K562 (cell line): Measurements from ENCODE around the gene CEP131. TPM values are rescaled to one million over a fixed set of nuclear protein-coding genes. Genes with fewer than 3 reads are reported as not detected.

ENCODE experiments used
- CREB1 ChIP-seq, 2 experiments: sonication (generic) in 1 of 2; formaldehyde crosslinking in 1 of 2; IDR thresholded peaks; 2 replicates each; pipeline versions ENCODE4 v1.6.1 to v1.8.0; 2012 to 2022; ENCODE audit warnings: inconsistent platforms in 1 of 2, mild to moderate bottlenecking in 1 of 2, missing genetic modification reagents in 1 of 2, moderate library complexity in 1 of 2
- E2F3 ChIP-seq: fragments of 250-450 bp; sonication (Bioruptor Pico); IDR thresholded peaks from 2 replicates; pipeline ENCODE4 v1.4.0; 2020; ENCODE audit warnings: mild to moderate bottlenecking
- ELF2 ChIP-seq: fragments of 250-450 bp; sonication (Bioruptor Pico); IDR thresholded peaks from 2 replicates; pipeline ENCODE4 v1.5.0; 2021; ENCODE audit warnings: mild to moderate bottlenecking
- FOXM1 ChIP-seq, 2 experiments: fragments of 450-650 bp in 1 of 2; sonication (generic) in 1 of 2; formaldehyde crosslinking in 1 of 2; IDR thresholded peaks; 2 replicates each; pipeline versions ENCODE4 v1.6.1 to v1.9.0; 2017 to 2022; ENCODE audit warnings: low read depth in 2 of 2, mild to moderate bottlenecking in 2 of 2, missing genetic modification reagents in 1 of 2, moderate library complexity in 1 of 2
- HDAC3 ChIP-seq: fragments of 450-650 bp; IDR thresholded peaks from 2 replicates; pipeline ENCODE4 v1.6.1; 2018; ENCODE audit warnings: borderline replicate concordance, mild to moderate bottlenecking, moderate library complexity; ENCODE audit not compliant: partially characterized antibody
- HNRNPLL ChIP-seq: fragments of 200-400 bp; formaldehyde crosslinking; IDR thresholded peaks from 2 replicates; pipeline ENCODE4 v1.6.1; 2017; ENCODE audit warnings: low read length, low read depth, mild to moderate bottlenecking; ENCODE audit not compliant: poor library complexity, severe bottlenecking
- MTA3 ChIP-seq: fragments of 450-650 bp; formaldehyde crosslinking; IDR thresholded peaks from 2 replicates; pipeline ENCODE4 v1.6.1; 2017; ENCODE audit warnings: mild to moderate bottlenecking, borderline replicate concordance
- MTF1 ChIP-seq: fragments of 250-450 bp; sonication (Bioruptor Pico); IDR thresholded peaks from 2 replicates; pipeline ENCODE4 v1.9.0; 2021; ENCODE audit warnings: moderate library complexity, mild to moderate bottlenecking, inconsistent platforms, borderline replicate concordance
- SRF ChIP-seq, 2 experiments: fragments of 250-450, 450-650 bp in 1 of 2; sonication (Bioruptor Pico) in 1 of 2; sonication (generic) in 1 of 2; formaldehyde crosslinking; IDR thresholded peaks; 2 replicates each; pipeline versions ENCODE4 v1.5.0 to v1.5.1; 2020 to 2022; ENCODE audit warnings: mild to moderate bottlenecking in 1 of 2, missing genetic modification reagents in 1 of 2
- TGIF2 ChIP-seq: sonication (generic); formaldehyde crosslinking; IDR thresholded peaks from 2 replicates; pipeline ENCODE4 v1.8.1; 2022; ENCODE audit warnings: mild to moderate bottlenecking, missing genetic modification reagents, moderate library complexity
- ZBTB9 ChIP-seq: fragments of 450-650 bp; formaldehyde crosslinking; IDR thresholded peaks from 2 replicates; pipeline ENCODE4 v1.4.0; 2020; ENCODE audit warnings: mild to moderate bottlenecking, moderate library complexity
- ZNF277 ChIP-seq: fragments of 250-450 bp; sonication (Bioruptor Pico); IDR thresholded peaks from 2 replicates; pipeline ENCODE4 v1.8.0; 2022; ENCODE audit warnings: inconsistent platforms, mild to moderate bottlenecking, moderate library complexity, borderline replicate concordance
- ZNF764 ChIP-seq: fragments of 250-450 bp; sonication (Bioruptor Pico); IDR thresholded peaks from 2 replicates; pipeline ENCODE4 v1.4.0; 2020; ENCODE audit warnings: low read depth, mild to moderate bottlenecking, moderate library complexity
- polyA plus RNA-seq, 8 experiments: library from polyadenylated mRNA; depleted of rRNA in 4 of 8; stranded (reverse) in 5 of 8; unstranded in 3 of 8; fragments of >200 nt; fragmentation: Nextera tagmentation in 2 of 8; fragmentation: Illumina TruSeq in 1 of 8; extraction: Ambion mirVana in 2 of 8; extraction: Trizol in 1 of 8; gene quantifications; 2 replicates each; pipeline versions ENCODE4 v1.2.1 to v1.2.3, GENCODE V29; 2011 to 2014; ENCODE audit warnings: inconsistent platforms in 1 of 8, missing spikeins in 1 of 8
- total RNA-seq, 7 experiments: library from RNA; depleted of rRNA in 6 of 7; stranded (reverse); fragments of >200 nt in 6 of 7; fragmentation: Illumina TruSeq in 2 of 7; extraction: Trizol in 2 of 7; gene quantifications; 2 replicates each; pipeline versions ENCODE4 v1.2.1 to v1.2.3, GENCODE V29; 2011 to 2021; ENCODE audit warnings: low replicate concordance in 1 of 7
- TF ChIP-seq, protein P1 (sequence below): fragments of 200-800 bp; sonication (Bioruptor generic); IDR thresholded peaks from 2 replicates; pipeline ENCODE4 v1.6.1; 2016; ENCODE audit warnings: missing genetic modification characterization, missing compliant biosample characterization
- TF ChIP-seq, protein P2 (sequence below): IDR thresholded peaks from 2 replicates; pipeline ENCODE4 v1.6.1; 2011; ENCODE audit not compliant: insufficient read length; ENCODE audit errors: extremely low read depth

Gene CEP131
- total and polyA plus RNA-seq, 9 of the 15 experiments (the other 6 are each of a cell fraction or from before 2014, with no cell fraction given), result 0.24 to 21.2 (median 2.3) TPM

DNA sequence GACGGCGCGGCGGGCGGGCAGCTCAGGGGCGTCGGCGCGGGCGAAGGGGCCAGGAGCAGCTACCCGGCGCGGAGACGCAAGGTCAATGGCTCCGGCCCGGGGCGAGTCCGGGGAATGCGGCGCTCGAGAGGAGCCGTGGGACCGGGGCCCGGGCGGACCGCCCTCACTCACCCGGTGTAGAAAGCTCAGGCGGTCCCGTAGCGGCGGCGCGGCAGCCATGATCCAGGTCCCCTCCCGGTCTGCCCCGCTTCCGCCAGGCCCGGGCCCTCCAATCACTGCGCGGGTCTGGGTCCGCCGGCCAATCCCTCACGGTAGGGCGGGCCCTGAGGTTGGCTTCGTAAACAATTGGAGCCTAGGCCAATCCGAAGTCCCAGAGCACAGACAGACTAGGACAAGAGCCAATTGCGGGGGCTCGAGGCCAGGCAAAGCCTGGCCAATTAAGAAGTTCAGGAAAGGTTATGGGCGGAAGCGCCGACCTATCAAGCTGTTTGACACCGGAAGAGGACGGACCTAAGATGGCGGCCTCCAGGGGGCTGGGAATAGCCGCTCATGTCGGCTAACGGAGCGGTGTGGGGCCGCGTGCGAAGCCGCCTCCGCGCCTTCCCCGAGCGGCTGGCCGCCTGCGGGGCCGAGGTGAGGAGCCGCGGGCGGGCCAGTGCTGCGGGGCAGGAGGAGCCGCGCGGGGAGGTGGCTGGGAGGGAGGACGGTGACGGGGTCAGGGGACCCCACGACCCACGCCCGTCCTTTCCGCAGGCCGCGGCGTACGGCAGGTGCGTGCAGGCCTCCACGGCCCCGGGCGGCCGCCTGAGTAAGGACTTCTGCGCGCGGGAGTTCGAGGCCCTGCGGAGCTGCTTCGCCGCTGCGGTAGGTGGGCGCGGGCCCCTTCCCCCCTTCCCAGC is 16.3 kb upstream of the CEP131 start, which contains the start of the genes NDUFAF8 and TEPSIN (continued):
- TF ChIP-seq ZBTB9 (CRISPR knock-in tag) (0 out of 2 replicates have a peak, but pooled peaks have one; percentile 21), FOXM1 (IDR thresholded peaks at IDR 0.05; ENCODE audit: low read depth) (no peak), FOXM1 (CRISPR knock-in tag; IDR thresholded peaks at IDR 0.05; ENCODE audit: low read depth) (peak; percentile 41), MTA3 (peak; percentile 90; the same call in 1 of the 2 replicates), SRF (CRISPR knock-in tag; IDR thresholded peaks at IDR 0.05) (peak in 1 of 2 experiments; percentile 16; a peak in 1 of 4 replicates), HNRNPLL (peak; percentile 76), MTF1 (CRISPR knock-in tag) (no peak), E2F3 (CRISPR knock-in tag) (0 out of 2 replicates have a peak, but pooled peaks have one; percentile 30), ZNF764 (peak; percentile 83), ELF2 (CRISPR knock-in tag) (peak; percentile 100), TGIF2 (CRISPR knock-in tag) (0 out of 2 replicates have a peak, but pooled peaks have one; percentile 53), ZNF277 (CRISPR knock-in tag) (no peak), CREB1 (IDR thresholded peaks at IDR 0.05) (peak; percentile 44; the same call in 1 of the 2 replicates), CREB1 (CRISPR knock-in tag; IDR thresholded peaks at IDR 0.05) (peak; percentile 53; the same call in 1 of the 2 replicates), HDAC3 (no peak)
- TF ChIP-seq, protein P1, sequence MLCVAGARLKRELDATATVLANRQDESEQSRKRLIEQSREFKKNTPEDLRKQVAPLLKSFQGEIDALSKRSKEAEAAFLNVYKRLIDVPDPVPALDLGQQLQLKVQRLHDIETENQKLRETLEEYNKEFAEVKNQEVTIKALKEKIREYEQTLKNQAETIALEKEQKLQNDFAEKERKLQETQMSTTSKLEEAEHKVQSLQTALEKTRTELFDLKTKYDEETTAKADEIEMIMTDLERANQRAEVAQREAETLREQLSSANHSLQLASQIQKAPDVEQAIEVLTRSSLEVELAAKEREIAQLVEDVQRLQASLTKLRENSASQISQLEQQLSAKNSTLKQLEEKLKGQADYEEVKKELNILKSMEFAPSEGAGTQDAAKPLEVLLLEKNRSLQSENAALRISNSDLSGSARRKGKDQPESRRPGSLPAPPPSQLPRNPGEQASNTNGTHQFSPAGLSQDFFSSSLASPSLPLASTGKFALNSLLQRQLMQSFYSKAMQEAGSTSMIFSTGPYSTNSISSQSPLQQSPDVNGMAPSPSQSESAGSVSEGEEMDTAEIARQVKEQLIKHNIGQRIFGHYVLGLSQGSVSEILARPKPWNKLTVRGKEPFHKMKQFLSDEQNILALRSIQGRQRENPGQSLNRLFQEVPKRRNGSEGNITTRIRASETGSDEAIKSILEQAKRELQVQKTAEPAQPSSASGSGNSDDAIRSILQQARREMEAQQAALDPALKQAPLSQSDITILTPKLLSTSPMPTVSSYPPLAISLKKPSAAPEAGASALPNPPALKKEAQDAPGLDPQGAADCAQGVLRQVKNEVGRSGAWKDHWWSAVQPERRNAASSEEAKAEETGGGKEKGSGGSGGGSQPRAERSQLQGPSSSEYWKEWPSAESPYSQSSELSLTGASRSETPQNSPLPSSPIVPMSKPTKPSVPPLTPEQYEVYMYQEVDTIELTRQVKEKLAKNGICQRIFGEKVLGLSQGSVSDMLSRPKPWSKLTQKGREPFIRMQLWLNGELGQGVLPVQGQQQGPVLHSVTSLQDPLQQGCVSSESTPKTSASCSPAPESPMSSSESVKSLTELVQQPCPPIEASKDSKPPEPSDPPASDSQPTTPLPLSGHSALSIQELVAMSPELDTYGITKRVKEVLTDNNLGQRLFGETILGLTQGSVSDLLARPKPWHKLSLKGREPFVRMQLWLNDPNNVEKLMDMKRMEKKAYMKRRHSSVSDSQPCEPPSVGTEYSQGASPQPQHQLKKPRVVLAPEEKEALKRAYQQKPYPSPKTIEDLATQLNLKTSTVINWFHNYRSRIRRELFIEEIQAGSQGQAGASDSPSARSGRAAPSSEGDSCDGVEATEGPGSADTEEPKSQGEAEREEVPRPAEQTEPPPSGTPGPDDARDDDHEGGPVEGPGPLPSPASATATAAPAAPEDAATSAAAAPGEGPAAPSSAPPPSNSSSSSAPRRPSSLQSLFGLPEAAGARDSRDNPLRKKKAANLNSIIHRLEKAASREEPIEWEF, result no peak
- TF ChIP-seq, protein P2, sequence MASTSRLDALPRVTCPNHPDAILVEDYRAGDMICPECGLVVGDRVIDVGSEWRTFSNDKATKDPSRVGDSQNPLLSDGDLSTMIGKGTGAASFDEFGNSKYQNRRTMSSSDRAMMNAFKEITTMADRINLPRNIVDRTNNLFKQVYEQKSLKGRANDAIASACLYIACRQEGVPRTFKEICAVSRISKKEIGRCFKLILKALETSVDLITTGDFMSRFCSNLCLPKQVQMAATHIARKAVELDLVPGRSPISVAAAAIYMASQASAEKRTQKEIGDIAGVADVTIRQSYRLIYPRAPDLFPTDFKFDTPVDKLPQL, result no peak
